K562 (cell line): ENCODE data around the gene ZRANB1. TPM values are rescaled to one million over a fixed set of nuclear protein-coding genes. Genes with fewer than 3 reads are reported as not detected.

Experiments
- CBX3 ChIP-seq, 2 experiments: IDR thresholded peaks; 1 replicate in 1 of 2; 2 replicates in 1 of 2; pipeline ENCODE4 v1.6.1; 2012; ENCODE audit warnings: inconsistent platforms in 2 of 2, low read length in 2 of 2, borderline replicate concordance in 1 of 2, control low read depth in 1 of 2
- HDGF ChIP-seq: fragments of 450-650 bp; IDR thresholded peaks from 2 replicates; pipeline ENCODE4 v1.6.1; 2016
- RCOR1 ChIP-seq, 2 experiments: IDR thresholded peaks; 2 replicates each; pipeline ENCODE4 v1.6.1; 2012; ENCODE audit warnings: low read depth in 2 of 2, low read length in 2 of 2, borderline replicate concordance in 1 of 2, improper control_type of control experiment in 1 of 2
- TAF1 ChIP-seq: IDR thresholded peaks from 2 replicates; pipeline ENCODE4 v1.6.1; 2011; ENCODE audit warnings: mild to moderate bottlenecking, low read length, moderate library complexity; ENCODE audit not compliant: insufficient read depth, control insufficient read depth, severe bottlenecking; ENCODE audit errors: extremely low read depth
- ZC3H4 ChIP-seq: sonication (generic); formaldehyde crosslinking; IDR thresholded peaks from 2 replicates; pipeline ENCODE4 v1.9.0; 2021; ENCODE audit warnings: missing genetic modification reagents, borderline replicate concordance
- polyA plus RNA-seq, 8 experiments: library from polyadenylated mRNA; depleted of rRNA in 4 of 8; stranded (reverse) in 5 of 8; unstranded in 3 of 8; fragments of >200 nt; fragmentation: Nextera tagmentation in 2 of 8; fragmentation: Illumina TruSeq in 1 of 8; extraction: Ambion mirVana in 2 of 8; extraction: Trizol in 1 of 8; gene quantifications; 2 replicates each; pipeline versions ENCODE4 v1.2.1 to v1.2.3, GENCODE V29; 2011 to 2014; ENCODE audit warnings: inconsistent platforms in 1 of 8, missing spikeins in 1 of 8
- total RNA-seq, 7 experiments: library from RNA; depleted of rRNA in 6 of 7; stranded (reverse); fragments of >200 nt in 6 of 7; fragmentation: Illumina TruSeq in 2 of 7; extraction: Trizol in 2 of 7; gene quantifications; 2 replicates each; pipeline versions ENCODE4 v1.2.1 to v1.2.3, GENCODE V29; 2011 to 2021; ENCODE audit warnings: low replicate concordance in 1 of 7
- TF ChIP-seq, protein P1 (sequence below): fragments of 250-450 bp; sonication (Bioruptor Pico); IDR thresholded peaks from 2 replicates; pipeline ENCODE4 v1.8.0; 2022; ENCODE audit warnings: inconsistent platforms
- TF ChIP-seq, protein P2 (sequence below): sonication (generic); formaldehyde crosslinking; IDR thresholded peaks from 2 replicates; pipeline ENCODE4 v1.8.1; 2023; ENCODE audit warnings: mild to moderate bottlenecking, missing genetic modification reagents
- TF ChIP-seq, protein P3 (sequence below): fragments of 450-650 bp; IDR thresholded peaks from one replicate; pipeline ENCODE4 v1.6.1; 2018; ENCODE audit warnings: mild to moderate bottlenecking, moderate library complexity; ENCODE audit not compliant: partially characterized antibody
- TF ChIP-seq, protein P4 (sequence below): IDR thresholded peaks from 2 replicates; pipeline ENCODE4 v1.6.1; 2012; ENCODE audit warnings: low read depth, low read length, improper control_type of control experiment, borderline replicate concordance

The ZRANB1 gene
- total and polyA plus RNA-seq, 9 of the 15 experiments (the other 6 are each of a cell fraction or from before 2014, with no cell fraction given): 0.07 to 1.1 (median 0.64) TPM

DNA sequence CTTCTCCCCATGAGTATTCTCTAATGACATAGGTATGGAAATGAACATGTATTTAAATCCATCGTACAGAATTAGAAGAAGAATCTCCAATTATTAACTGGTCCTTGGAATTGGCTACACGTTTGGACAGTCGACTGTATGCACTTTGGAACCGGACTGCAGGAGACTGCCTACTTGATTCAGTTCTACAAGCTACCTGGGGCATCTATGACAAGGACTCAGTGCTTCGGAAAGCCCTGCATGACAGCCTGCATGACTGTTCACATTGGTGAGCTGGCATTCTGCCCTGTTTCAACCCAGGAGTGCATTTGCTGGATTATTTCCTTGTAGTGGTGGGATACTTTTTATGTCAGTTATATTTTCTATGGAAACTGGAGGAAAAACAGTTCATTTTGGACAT lies 32.2 kb downstream of the ZRANB1 start (continued):
- TF ChIP-seq, protein P1, sequence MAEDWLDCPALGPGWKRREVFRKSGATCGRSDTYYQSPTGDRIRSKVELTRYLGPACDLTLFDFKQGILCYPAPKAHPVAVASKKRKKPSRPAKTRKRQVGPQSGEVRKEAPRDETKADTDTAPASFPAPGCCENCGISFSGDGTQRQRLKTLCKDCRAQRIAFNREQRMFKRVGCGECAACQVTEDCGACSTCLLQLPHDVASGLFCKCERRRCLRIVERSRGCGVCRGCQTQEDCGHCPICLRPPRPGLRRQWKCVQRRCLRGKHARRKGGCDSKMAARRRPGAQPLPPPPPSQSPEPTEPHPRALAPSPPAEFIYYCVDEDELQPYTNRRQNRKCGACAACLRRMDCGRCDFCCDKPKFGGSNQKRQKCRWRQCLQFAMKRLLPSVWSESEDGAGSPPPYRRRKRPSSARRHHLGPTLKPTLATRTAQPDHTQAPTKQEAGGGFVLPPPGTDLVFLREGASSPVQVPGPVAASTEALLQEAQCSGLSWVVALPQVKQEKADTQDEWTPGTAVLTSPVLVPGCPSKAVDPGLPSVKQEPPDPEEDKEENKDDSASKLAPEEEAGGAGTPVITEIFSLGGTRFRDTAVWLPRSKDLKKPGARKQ (CRISPR knock-in tag): no peak
- TF ChIP-seq, protein P2, sequence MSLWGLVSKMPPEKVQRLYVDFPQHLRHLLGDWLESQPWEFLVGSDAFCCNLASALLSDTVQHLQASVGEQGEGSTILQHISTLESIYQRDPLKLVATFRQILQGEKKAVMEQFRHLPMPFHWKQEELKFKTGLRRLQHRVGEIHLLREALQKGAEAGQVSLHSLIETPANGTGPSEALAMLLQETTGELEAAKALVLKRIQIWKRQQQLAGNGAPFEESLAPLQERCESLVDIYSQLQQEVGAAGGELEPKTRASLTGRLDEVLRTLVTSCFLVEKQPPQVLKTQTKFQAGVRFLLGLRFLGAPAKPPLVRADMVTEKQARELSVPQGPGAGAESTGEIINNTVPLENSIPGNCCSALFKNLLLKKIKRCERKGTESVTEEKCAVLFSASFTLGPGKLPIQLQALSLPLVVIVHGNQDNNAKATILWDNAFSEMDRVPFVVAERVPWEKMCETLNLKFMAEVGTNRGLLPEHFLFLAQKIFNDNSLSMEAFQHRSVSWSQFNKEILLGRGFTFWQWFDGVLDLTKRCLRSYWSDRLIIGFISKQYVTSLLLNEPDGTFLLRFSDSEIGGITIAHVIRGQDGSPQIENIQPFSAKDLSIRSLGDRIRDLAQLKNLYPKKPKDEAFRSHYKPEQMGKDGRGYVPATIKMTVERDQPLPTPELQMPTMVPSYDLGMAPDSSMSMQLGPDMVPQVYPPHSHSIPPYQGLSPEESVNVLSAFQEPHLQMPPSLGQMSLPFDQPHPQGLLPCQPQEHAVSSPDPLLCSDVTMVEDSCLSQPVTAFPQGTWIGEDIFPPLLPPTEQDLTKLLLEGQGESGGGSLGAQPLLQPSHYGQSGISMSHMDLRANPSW: no peak
- TF ChIP-seq, protein P3, sequence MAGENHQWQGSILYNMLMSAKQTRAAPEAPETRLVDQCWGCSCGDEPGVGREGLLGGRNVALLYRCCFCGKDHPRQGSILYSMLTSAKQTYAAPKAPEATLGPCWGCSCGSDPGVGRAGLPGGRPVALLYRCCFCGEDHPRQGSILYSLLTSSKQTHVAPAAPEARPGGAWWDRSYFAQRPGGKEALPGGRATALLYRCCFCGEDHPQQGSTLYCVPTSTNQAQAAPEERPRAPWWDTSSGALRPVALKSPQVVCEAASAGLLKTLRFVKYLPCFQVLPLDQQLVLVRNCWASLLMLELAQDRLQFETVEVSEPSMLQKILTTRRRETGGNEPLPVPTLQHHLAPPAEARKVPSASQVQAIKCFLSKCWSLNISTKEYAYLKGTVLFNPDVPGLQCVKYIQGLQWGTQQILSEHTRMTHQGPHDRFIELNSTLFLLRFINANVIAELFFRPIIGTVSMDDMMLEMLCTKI: no peak
- no peak for TF ChIP-seq RCOR1 (IDR thresholded peaks at IDR 0.05; ENCODE audit: borderline replicate concordance in 1 of 2, low read depth in 2 of 2, low read length in 2 of 2)
- no peak for TF ChIP-seq CBX3 (IDR thresholded peaks at IDR 0.05; ENCODE audit: borderline replicate concordance in 1 of 2, low read length in 2 of 2)
- no peak for TF ChIP-seq HDGF
- TF ChIP-seq ZC3H4: no peak
- TF ChIP-seq, protein P4, sequence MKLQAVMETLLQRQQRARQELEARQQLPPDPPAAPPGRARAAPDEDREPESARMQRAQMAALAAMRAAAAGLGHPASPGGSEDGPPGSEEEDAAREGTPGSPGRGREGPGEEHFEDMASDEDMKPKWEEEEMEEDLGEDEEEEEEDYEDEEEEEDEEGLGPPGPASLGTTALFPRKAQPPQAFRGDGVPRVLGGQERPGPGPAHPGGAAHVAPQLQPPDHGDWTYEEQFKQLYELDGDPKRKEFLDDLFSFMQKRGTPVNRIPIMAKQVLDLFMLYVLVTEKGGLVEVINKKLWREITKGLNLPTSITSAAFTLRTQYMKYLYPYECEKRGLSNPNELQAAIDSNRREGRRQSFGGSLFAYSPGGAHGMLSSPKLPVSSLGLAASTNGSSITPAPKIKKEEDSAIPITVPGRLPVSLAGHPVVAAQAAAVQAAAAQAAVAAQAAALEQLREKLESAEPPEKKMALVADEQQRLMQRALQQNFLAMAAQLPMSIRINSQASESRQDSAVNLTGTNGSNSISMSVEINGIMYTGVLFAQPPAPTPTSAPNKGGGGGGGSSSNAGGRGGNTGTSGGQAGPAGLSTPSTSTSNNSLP: no peak
- no peak for TF ChIP-seq TAF1
